CD1c-positive myeloid dendritic cell (primary cell): ENCODE results near the gene ANP32E.
"Not testable (repeated sequence)": the region's sequence is repeated elsewhere in the genome, so short reads cannot be mapped to it uniquely, and the experiment has no call there.

Experiments used
- DNase-seq: peaks from one replicate; pipeline ENCODE4 v3.0.0-alpha.2; 2016; ENCODE audit errors: extremely low spot score

Gene ANP32E

GRCh38 chr1:150257624-150258585 lies 22.0 kb upstream of the ANP32E start, which contains the start of gene CA14:
Gene CA14, plus strand, starts transcription at chr1:150257774. Its CDS starts 355 bp downstream, at chr1:150258129.
- no peak for DNase-seq

DNA sequence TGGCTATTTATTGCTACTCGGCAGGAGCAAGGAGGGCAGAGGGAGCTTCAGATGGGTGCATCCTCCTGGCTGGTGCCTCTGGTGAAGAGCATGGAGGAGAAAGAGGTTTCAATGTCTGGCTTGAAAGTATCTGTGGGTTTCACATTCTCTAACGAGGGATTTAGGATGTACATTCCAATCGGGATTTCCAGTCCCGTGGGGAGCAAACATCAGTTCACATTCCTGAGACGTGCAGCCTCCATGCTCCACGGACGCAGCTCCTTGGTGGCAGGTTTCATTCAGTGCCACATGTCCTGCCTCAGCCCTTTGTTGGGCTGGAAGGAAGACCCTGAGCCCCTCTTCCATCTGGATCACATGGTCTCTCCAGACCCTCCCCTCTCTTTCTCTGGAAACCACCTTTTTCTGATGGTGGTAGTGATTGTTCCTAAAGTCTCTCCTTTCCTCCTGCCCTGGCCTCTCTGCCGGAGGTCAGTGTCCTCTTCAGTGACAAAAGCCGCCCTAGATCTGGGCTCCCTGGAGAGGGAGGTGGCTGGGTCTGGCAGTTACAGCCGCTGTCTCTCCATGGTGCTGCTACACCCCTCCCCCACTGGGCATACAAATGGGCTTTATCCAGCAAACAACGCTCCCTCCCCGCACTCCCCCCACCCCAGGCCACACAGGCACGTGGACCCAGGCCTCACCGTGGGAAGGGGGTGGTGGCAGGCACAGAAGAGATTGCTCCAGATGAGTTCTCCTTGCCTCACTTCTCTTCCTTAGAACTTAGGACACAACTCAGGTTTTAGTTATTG lies 20.8 kb upstream of the ANP32E start:
- peak; percentile 38 for DNase-seq

DNA sequence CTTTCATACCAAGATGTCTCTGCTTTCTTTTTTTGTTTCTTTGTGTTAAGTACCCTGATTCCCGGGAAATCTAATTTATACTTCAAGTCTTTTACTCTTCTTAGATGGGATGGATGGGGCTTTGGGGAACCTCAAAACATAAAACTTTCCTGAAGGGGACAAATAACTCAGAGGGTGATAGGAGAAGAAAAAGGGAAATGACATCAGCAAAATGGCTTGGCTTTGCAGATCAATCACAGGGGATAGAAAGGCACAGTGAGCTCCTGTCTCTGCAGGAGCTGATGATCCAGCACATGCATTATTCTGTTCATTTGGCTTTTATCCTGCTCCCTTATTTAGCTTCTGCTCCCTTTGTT lies 20.3 kb upstream of the ANP32E start:
- DNase-seq = no peak

DNA sequence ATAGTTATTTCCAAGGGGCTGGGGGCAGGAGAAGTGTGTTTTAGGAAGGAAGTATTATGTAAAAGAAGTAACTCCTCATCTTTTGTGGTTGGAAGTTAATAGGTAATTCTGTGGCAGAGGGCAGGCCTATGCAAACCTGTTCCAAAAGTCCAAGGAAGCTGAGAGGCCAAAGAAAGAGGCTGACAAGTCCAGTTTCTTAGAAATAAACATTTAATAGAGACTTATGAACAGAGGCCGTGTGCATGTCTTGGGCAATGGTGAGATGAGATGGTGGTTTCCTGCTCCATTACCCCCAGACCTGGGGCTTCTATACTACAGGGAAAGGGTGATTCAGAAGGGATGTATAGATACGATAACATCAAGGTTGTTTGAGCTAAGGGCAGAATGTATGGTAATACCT lies 14.0 kb upstream of the ANP32E start:
- no peak for DNase-seq

GRCh38 chr1:150243003-150243402 lies 7.1 kb upstream of the ANP32E start:
- no peak for DNase-seq

DNA sequence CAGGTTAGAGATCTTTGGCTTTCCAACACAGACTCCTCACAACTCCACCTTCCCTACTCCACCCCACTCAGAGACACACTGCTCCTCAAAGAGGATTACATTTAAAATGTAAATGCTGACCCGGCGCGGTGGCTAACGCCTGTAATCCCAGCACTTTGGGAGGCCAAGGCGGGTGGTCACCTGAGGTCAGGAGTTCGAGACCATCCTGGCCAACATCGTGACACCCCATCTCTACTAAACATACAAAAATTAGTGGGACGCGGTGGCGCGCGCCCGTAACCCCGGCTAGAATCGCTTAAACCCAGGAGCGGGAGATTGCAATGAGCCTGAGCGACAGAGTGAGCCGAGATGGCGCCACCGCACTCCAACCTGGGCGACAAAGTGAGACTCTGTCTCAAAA lies 1.8 kb upstream of the ANP32E start:
- no peak for DNase-seq

DNA sequence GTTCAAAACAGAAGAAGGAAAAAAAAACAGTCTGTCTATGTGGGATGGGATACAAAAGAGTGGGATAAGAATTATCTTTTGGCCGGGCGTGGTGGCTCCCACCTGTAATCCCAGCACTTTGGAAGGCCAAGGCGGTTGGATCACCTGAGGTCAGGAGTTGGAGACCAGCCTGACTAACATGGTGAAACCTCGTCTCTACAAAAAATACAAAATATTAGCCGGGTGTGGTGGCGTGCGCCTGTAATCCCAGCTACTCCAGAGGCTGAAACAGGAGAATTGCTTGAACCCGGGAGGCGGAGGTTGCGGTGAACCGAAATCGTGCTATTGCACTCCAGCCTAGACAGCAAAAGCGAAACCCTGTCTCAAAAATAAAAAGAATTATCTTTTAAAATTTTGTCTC lies 1.3 kb upstream of the ANP32E start:
- DNase-seq = not testable (repeated sequence)

DNA sequence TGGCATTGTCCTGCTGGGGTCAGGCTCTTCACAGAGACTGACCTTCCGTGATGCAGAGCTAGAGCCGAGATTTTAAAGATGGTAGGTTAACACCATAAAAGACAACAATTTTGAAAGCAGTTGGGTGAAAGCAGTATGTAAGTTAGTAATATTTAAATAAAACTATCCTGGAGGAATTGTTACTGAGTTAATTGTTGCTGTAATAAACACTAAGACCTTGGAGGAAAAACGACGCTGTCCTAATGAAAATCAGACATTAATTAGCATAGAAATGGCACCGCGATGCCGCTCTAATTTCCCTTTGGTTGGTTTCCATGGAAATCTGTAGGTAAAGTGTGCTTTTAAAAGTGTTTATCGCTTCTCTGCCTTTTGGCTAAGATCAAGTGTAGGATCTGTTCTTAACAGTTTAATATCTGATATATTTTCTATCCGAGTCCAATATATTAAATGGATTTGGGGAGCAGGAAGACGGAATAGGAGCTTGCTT lies 745 bp upstream of the ANP32E start:
- DNase-seq = no peak

- peak; percentile 47 for DNase-seq
Measured at GRCh38 chr1:150235294-150235851, 539 bp downstream of the ANP32E start.

DNA sequence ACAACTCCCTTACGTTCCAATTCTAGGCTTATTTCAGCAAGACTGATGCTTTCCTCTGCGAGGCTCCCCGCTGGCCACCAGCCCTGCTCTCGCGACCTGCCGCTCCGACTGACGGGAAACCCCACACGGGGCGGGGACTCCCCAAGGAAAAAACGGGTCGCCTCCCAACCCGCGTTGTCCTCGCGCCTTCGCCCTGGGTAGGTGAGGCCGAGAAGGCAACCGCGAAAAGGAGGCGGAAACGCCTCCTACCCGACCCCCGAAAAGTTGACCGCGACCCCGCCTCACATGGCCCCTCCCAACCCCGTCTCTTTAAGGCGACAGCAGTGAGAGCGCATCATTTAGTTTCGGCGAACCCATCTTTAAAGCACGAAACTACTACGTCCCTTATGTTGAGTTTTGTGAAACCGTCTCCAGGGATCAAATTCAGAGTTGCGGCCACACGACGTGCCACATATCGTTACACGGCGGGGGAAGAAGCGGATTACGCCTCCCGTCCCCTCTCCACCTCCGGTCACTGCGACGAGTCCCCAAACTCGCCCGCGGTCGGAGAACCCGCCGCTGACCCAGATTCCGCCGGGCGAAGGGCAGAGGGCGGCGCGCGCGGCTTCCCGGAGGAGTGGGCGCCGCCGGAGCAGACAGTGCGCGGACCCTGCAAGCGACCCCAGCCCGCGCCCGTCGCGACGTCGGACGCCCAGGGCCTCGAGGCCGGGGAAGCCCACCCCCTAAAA lies 1.2 kb downstream of the ANP32E start:
- peak; percentile 84 for DNase-seq

- DNase-seq = no peak
Measured at GRCh38 chr1:150234309-150234565, 1.7 kb downstream of the ANP32E start.

DNA sequence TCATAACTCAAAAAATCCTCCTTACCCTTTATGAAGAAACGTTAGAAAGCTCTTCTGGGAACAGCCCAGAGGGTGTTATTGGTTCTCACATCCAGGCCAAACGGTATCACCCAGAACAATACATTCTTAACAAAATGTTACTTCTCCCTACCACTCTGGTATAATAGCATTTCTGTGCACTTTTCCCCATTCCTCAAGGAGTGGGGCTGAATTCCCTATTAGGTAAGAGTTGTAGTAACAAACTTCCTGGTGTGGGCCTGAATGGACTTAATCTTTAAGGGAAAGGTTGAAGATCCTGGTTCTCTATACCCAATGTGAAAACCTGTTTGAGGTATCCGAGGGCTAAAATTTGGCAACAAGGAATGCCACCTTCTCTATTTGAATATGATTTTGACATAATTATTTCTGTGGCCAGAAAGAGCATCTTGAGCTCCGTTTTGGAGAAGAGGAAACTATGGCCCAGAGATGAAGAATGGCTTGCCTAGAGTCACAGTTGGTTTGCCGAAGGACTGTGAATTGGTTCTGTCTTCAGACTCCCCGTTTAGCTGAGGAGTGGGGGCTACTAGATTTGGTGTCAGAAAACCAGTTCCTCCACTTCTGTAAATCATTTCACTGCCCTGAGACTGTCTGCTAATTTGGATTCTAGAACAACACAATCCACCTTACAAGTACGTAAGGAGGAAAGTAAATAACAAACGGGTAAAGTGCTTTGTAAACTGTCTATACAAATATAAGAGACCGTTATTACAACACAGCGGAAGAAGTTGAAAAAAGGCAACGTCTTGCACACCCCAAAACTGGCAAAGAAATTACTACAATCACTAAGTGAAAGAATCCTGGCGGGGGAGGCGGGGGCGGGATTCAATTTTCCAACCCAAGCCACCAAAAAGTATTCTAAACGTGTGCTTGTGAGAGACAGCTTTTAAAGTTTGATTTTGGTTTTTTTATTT lies 2.3 kb downstream of the ANP32E start:
- peak; percentile 52 for DNase-seq

GRCh38 chr1:150232921-150233320 lies 3.0 kb downstream of the ANP32E start:
- not testable (repeated sequence) for DNase-seq

GRCh38 chr1:150228246-150228645 lies 7.7 kb downstream of the ANP32E start:
- DNase-seq = not testable (repeated sequence)

DNA sequence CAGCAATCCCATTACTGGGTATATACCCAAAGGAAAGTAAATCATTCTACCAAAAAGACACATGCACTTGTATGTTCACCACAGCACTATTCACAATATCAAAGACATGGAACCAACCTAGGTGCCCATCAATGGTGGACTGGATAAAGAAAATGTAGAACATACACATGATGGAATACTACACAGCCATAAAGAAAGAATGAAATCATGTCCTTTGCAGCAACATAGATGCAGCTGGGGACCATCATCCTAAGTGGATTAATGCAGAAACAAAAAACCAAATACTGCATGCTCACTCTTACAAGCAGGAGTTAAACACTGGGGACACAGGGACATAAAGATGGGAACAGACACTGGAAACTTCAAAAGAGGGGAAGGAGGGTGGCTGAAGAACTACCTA lies 8.7 kb downstream of the ANP32E start:
- DNase-seq = no peak

DNA sequence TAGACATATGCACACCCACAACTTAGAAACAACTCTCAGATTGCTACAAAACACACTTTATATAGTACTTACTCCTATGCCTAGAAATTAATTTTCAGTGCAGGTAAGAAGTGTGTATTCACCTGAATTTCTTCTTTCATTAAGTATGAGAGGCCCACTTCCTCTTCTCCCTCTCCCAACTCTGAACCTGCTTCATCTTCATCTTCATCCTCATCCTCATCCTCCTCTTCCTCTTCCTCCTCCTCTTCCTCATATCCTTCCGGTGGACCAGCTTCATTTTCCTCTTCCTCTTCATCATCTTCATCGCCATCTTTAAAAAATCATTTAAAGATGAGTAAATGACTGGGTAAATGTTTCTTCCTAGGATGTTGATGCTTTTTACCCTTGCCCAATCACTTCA lies 9.4 kb downstream of the ANP32E start:
- DNase-seq = no peak

DNA sequence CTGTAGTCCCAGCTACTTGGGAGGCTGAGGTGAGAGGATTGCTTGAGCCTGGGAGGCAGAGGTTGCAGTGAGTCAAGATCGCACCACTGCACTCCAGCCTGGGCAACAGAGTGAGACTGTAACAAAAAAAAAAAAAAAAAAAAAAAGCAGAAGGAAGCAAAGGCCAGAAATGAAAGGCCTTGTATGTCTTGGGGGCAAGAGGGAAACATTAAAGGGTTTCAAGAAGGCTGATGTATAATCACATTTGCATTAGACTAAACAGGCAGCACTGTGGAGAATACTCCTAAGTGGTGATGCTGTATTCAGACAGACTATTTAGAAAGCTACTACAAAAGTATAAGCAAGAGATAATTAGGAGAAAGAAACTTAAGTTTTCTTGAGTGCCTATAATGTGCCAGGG lies 10.4 kb downstream of the ANP32E start:
- no peak for DNase-seq

DNA sequence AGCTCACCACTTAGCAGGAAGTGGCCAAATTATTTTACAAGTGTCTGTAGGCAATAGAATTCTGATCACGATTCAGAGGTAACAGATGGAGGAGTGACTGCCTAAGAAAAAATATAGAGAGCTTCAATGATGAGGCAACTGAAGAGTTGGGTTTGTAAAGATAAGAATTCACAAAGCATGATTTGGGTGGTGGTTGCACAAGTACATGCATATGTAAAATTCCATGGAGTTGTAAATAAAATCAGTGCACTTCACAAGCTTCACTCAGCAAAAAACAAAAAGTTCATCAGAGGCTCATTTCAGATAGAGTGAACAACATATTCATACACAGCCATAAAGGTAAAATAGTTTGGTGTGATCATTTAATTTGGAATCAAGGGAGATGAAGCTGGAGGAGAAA lies 10.9 kb downstream of the ANP32E start:
- DNase-seq = no peak

DNA sequence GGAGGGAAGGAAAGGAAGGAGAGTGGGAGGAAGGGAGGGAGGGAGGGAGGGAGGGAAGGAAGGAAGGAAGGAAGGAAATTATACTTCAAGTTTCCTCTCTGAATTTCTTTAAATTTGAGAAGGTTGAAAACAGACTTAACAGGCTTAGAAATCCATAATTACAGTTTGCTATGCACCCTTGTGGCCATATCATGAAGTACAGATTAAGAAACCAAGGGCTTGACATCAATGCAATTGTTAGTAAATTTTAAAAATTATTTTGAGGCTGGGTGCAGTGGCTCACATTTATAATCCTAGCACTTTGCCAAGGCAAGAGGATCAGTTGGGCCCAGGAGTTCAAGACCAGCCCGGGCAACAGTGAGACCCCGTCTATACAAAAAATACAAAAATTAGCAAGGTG lies 14.4 kb downstream of the ANP32E start:
- peak; percentile 49 for DNase-seq

- DNase-seq = not testable (repeated sequence)
Measured at GRCh38 chr1:150215855-150216254, 20.1 kb downstream of the ANP32E start.
